Measurements from ENCODE around the gene SCAMP4.

Gene SCAMP4, protein sequence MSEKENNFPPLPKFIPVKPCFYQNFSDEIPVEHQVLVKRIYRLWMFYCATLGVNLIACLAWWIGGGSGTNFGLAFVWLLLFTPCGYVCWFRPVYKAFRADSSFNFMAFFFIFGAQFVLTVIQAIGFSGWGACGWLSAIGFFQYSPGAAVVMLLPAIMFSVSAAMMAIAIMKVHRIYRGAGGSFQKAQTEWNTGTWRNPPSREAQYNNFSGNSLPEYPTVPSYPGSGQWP

DNA sequence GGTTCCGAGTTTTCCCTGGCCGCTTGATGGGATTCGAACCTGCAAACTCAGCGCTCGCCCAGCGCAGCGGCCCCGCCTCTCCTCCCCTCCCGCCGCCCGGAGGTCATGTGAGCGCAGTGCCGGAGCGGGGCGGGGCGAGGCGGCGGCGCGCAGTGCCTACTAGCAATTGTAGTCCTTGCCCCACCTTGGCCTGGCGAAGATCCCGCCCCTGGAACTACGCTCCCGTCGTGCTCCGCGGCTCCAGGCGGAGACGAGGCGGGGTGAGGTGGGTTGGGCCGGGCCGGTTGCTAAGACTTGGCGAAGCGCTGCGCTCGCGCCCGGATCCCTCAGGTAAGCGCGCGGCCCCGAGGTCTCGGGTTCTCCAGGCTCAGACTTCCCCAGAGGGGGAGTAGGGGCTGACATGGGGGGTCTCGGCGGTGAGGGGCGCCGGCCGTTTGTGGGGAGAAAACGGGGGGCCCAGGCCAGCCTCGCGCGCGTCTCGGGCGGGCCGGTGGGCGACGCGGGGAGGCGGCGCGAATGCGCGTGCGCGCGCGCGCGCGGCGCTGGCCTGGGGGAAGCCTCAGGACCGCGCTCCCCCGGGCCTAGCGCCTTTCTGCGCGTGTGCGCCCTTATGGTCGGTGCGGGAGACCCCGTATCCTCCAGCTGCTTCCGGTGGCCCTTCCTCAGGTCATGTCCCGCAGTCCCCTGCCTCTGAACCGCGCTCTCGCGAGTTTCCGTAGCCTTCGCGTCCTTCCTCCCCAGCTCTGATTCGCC lies at the start of gene SCAMP4, which contains the start of gene ADAT3:
Gene SCAMP4 (plus strand): TSS at position 290 of the 753 bp plus-strand sequence. CDS start 9,621 bp downstream, outside the sequence.
Gene ADAT3 (plus strand): TSS at position 290 of the 753 bp plus-strand sequence. CDS start 6,649 bp downstream, outside the sequence.
- peak; percentile 94 for DNase-seq (ENCODE audit: low spot score)

DNA sequence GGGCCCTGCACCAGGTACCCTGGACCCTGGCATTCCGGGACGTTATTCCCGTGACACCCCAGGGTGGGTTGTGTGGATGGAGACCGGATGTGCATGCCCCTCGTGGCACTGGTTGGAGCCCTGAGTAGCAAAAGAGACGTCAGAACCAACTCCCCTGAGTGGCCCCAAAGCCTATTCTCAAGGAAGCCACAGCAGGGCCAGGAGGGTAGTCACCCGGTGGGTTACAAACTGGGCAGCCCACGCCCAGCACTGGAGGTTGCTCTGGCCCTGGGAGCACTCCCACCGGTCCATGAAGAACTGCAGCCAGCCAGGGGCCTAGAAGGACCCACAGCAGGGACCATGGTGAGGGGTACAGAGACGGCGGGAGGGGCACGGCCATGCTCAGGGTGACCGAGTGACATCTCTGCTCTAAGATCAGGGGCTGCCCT lies 49.4 kb upstream of the SCAMP4 start:
- DNase-seq (ENCODE audit: low spot score): no peak

DNA sequence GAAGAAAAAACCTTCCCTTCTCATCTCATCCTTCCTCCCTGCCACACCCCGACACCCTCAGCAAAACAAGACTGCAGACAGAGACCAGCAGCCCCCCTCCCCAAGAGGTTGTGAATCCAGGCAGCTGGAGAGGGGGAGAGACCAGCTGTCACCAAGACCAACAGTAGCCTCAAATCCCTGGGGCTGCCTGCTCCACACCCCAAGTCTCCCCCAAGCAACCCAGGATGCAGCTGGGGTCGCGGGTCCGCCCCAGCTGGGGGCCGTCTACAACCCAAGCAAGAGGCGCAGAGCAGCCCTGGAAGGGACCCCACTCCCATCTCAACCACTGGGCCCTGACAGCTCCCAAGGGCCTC lies 48.9 kb upstream of the SCAMP4 start:
- no peak for DNase-seq (ENCODE audit: low spot score)

DNA sequence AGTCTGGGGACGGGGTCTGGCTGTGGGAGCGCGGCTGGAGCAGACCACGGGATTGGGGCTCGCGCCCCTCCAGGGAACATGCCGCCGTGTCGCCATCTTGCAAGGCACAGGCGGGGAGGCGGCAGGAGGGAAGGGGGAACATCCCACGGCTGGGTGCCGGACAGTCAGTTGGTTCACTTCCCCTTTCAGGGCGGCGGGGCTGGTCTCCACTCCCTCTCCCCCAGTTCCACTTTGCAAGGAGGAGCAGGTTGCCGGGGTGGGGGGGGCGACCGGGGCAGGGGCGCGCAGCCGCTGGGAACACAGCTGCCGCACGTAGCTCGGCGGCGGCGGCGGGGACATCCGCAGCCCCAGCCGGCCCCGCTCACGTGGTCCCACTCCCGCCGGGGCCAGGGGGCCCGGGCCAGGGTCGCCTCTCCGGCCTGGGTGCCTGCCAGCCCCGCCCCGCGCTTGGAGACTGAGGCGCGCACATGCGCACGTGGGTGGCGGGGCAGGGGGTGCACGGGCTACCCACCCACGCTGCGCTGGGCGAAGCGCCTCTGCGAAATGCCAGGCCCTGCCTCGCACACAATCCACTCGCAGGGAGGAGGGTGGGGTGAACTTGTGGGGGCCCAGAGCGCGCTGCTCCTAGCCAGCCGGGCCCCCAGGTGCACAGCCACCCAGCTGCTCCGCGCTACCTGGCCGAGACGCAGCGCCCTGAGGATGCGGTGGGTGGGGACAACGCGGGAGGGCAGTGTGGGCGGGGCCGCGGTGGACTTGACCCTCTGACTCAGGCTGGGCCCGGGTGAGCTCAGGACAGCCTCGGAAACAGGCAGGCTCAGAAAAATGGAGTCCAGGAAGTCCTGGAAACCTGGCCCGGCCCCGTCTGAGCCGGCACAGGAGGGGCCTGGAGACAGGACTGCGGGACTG lies 48.2 kb upstream of the SCAMP4 start:
- DNase-seq (ENCODE audit: low spot score): peak; percentile 75

DNA sequence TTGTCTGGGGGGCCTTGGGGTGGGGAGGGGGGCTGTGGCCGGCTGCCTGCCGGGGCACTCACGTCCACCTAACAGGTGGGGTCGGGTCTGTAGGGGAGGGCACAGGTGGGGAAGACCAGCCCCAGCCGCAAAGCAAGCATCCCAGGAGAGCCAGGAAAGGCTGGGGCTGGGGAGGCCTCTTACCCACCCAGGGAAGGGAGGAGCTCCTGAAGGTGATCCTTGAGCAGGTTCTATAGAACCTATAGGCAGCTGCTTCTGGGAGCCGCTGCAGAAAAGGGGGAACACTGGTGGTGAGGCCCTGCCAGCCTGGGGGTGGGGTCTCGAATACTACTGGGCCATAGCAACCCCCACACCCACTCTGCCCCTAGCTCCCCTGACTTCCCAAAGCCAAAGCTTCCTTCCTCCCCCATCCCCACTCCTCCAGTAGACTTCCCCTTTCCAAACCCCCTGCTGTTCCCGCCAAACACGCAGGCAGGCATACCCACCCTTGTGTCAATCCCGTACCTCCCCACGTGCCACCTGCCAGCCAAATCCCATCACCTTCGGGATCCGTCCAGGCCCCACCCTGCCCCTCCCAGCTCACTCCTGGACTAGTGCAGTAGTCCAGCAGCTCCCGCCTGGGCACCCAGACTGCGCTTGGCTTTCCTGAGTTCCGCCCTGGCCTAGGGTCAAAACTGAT lies 47.4 kb upstream of the SCAMP4 start:
- DNase-seq (ENCODE audit: low spot score): no peak

DNA sequence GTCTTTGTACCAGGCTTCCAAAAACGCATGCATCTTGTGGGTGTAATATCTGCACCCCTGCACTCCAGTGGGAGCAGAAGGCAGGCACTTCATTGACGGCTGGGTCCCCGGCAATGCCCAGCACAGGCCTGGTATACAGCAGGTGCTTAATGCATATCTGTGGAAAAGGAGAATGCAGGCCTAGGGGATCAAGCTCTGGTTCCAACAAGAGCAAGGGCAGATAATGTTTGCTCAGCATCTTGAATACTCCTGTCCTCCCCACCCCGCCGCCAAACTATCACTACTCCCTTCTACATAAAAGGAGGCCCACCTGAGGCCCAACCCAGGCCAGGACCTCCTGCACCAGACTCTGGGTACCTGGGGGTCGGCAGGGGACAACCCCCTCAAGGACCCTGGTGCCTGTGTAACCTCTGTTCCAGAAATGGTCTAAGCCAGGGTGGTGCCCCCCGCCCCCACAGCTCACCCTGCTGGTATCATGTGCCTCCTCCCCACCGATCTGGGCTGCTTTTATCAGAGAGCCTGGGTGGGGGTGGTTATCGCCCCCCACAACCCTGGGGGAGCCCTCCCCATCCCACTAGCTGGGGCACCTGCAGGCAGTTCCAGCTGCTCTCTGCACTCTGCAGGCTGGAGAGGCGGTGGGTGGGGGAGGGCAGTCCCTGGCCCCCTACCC lies 46.7 kb upstream of the SCAMP4 start:
- no peak for DNase-seq (ENCODE audit: low spot score)

DNA sequence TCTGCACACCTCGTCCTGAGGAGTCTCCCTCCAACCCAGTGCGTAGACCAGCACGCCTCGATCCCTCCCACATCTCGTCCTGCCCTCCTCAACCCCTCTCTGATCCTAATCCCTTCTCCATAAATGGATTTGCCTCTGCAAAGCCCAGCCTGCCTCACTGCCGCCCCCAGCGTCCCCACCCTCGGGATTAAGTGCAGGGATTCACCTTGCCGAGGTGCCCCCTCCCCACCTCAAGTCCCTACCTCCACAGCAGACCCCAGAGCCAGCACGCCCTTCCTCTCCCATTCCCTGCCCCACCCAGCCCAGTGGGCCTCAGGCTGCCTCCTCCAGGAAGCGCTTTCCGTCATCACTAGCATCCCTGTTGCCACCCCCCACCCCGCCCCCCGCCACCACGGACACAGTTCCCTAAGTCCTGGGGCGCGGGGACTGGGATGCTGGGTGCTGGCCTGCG lies 45.8 kb upstream of the SCAMP4 start:
- DNase-seq (ENCODE audit: low spot score): no peak

DNA sequence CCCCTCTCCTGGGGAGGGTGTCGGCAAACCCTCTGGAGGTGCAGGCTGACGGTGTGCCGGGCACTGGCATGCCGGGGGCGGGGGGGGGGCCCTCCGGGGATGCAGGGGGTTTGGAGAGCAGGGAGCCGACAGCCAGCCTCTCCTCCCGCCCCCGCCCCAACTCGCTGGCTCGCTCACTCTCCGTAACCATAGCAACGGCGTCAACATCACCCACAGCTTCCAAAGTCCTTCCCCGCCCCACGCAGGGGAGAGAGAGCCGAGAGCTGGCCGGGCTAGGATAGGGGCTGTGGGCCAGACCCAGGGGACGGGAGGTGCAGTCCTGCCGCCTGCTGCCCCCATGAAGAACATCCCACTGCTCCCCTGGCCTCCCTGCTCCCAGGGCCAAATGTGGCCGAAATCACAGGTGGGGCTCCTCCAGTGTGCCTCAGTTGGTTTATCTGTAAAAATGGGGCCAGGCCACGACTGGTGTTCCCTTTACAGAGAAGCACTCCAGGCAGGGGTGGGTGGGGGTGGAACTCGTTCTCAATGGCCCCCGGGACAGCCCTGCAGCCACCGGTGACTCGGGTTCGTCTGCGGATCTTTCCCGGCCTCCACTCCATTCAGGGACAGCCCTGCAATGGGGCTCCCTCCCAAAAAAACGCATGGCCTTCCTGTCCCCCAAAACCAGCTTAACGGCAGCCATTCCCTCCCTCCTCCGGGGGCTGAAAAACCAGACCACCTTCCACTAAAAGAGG lies 45.0 kb upstream of the SCAMP4 start:
- peak; percentile 55 for DNase-seq (ENCODE audit: low spot score)

DNA sequence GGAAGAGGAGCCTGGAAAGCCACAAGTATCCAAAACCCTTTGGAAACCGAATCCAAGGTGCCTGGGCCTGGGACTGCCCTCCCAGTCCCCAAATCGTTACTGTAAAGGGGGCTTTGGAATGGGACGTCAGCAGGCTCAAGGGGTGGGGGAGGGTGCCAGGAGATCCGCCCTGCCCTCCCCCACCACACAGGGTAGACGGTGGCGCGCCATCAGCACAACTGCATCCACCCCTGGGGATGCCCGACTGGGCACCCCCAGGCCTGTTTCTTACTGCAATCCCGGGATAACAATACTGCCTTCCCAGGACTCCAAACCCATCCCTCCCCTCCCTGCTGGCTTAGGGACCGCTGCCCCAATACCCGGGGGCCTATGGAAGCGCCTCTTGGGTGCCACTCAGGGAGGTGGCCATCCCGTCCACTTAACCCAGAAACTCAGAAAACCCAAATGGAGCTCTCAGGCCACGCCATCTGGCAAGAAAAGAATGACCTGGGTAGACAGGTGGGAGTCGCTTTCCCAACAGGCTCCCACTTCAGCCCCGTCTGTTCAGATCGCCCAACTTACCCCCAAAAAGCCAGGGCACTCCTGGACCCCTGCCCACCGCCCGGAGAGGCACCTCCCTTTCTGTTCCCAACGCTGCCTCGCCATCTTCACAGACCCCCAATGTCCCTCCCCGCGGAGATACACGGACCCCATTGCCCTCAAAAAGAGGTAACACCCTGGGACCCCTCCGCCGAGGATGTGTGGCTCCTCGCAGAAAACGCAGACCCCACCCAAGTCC lies 44.2 kb upstream of the SCAMP4 start:
- no peak for DNase-seq (ENCODE audit: low spot score)

DNA sequence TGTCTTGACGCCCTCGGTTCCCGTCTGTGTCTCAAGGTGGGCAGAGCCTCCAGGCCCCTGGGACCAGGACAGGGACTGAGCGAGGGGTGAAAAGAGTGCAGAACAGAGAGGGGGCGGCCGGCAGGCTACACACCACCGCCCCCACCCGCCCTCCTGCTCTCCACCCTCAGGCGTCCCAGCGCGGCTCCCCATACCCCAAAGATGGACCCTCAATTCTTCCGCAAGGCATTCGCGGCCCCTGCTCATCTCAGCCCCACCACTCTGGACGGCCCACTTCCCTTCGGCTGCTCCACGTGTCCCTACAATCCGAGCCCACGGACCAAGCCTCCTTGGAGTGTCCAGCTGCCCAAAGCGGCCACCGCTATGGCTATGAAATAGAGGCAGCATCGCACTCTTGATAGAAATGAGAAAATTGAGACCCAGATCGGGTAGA lies 43.6 kb upstream of the SCAMP4 start:
- DNase-seq (ENCODE audit: low spot score): no peak

DNA sequence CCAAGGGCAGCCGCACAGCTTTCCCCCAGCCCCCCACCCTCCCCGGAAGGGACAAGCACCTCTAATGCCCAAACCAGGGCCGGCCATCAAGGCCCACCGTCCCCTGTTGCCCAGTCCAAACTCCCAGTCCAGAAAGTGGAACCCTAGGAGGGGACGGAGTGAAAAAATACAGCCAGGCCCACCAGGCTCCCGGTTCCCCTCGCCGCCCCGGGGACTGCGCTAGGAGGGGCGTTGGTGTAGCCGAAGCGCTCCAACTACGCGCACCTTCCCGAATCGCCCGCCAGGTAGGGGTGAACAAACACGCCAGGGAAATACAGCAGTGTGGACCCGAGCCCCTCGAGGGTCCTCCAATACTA lies 43.2 kb upstream of the SCAMP4 start:
- DNase-seq (ENCODE audit: low spot score): no peak

DNA sequence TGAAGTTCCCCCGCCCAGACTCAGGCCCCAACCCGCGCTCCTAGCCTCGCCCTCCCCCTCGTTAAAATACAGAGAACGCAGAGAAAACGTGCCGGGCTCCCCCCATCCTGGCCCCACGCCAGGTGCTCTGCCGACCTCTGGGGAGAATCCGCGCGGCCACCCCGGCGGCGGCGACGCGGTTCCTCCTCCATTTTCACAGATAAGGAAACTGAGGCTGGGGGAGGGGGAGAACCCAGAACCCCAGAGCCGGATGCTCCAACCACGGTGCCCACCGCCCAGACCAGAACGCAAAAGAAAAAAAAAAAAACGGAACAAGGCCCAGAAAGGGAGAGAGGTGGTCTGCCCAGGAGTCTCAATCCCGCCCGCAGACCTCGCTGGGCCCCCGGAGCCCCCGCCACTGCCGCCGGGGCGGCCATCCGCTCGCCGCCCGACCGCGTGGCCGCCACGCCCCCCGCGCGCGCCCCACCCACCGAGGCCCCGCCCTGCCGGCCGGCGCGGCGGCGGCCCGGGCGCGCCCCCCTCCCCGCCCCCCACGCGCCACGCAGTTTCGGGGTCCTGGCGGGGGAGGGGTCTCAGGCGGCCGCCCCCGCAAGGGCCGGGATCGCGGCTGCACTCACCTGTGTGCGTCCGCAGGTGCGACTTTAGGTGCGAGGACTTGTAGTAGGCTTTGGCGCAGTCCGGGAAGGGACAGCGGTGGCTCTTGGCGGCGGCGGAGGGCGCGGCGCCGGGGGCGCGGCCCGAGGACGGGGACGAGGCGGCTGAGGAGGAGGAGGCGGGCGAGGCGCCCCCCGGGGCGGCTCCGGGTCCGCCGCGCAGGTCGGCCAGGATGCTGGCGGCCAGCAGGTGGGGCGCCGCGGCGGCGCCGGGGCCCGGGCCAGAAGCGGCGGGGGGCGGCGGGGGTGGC lies 42.5 kb upstream of the SCAMP4 start:
- DNase-seq (ENCODE audit: low spot score): no peak

DNA sequence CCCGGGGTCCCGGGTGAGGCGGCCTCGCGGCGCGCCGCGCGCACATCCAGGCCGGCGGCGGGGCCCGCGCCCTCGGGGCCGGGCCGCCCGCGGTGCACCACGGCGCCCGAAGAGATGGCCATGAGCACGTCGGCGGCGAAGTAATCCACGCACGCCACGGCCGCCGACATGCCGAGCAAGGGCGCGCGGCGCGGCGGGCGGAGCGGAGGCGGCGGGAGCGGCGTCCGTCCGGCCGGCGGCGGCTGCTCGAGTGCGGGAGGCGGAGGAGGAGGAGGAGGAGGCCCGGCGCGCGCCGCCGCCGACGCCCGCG lies 41.9 kb upstream of the SCAMP4 start, which contains the start of gene KLF16:
Gene KLF16 (minus strand): TSS at position 252 of the 310 bp plus-strand sequence. CDS start 82 bp downstream, at position 170.
- no peak for DNase-seq (ENCODE audit: low spot score)

DNA sequence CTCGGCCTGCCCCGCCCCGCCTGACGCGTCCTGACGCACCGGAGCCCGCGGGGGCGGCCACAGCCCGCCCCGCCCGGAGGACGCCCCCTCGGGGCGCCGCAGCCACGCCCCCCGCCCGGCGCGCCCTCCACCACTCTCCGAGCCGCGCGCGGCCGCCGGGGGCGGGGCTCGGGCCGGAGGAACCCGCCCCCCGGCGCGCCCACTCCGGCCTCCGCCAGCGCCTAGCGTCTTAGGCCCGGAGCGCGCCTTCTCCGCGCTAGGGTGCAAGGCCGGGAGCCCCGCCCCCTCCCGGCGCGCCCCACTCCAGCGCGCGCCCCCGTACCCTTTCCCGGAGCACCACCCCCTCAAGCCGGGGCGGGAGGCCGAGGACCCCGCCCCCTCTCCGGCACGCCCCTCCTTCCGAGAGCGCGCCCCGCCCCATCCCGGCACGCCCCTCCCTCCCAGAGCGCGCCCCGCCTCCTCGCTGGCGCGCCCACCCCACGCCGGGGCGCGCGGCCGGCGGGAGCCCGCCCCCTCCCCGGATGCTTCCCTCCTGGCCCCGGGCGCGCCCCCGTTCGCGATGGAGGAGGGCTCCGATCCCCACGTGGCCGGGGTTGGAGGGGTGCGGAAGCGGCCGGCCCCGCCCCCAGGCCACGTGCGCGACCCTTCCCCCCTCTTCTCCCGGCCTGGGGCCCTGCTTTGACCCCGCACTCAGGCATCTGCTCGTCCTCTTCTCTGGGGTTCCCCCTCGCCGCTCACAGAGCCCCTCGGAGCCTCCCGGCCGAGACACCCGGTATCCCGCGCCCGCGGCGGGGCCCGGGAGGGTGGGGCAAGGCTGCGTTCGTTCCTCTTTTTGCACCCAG lies 41.3 kb upstream of the SCAMP4 start:
- DNase-seq (ENCODE audit: low spot score): peak; percentile 79

DNA sequence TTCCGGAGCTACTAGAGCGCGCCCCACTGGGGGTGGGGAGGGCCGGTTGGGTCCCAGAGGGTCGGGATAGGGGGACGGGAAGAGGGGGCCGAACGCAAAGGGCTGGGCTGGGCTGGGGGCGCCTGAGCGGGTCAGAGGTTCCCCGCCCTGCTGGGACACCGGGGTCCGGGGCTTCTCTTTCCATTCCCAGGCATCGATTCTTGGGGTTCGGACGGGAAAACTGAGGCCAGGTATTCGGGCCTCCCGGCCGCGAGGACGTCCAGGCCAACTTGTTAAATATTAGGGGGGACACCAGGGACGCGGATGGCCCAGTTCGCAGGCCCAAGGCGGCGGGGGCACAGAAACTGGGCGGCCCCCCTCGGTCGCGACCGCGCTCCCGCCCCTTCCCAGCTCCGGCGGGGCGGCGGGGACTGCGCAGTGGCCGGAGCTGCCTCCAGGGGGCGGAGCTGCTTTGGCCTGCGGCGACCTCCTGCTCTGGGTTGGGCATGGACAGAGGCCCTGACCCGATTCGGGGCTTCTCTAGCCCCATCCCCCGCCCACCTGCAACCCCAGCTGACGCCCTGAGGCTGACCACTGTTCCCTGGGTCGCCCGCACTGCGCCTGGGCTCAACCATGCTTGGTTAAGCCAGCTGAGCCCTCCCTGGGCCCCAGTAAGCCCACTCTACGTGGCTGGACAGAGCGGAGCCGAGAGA lies 40.6 kb upstream of the SCAMP4 start:
- no peak for DNase-seq (ENCODE audit: low spot score)

DNA sequence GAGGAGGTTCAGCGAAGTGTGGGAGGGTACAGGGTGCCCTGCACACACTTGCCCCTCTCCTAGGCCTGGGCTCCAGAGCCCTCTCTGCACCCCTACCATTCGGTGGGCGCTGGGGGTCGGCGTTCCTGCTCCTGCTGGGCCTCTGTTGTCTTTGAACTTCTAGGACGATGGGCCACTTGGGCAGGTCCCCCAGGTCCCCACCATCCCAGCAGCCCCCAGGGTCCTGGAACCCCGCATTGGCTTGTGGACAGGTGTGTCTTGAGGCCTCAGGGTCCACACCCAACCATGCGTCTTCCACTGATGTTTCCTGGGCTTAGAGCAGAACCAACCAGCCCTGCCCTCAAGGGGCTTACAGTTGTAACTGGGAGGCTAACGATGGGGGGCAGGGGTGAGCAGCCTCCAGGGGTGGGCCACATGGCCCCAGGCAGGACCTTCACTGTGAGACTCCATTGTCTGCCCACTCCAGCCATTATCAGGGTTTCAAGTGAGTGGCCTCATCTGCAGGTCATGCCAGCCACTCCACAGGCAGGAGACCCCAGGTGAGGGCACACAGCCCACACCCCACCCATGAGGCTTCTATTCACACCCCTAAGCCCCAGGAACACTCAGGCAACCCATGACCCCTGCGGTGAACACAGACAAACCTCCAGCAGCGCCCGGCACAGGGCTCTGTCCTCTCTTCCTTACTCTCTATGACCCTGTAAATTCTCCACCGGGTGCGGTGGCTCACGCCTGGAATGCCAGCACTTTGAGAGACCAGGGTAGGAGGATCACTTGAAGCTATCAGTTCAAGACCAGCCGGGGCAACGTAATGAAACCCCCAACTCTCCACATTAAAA lies 39.8 kb upstream of the SCAMP4 start:
- DNase-seq (ENCODE audit: low spot score): no peak

Data from SW480 (cell line).